ENCODE data around the gene GAB2. TPM values are rescaled to one million over a fixed set of nuclear protein-coding genes. Genes with fewer than 3 reads are reported as not detected.

GAB2 gene
- total and polyA plus RNA-seq, 2 of the 13 experiments (the other 11 are each of a cell fraction or from before 2014, with no cell fraction given) = 4.1 to 8.6 TPM

GRCh38 chr11:78339483-78339882 lies 78.1 kb downstream of the GAB2 start:
- DNase-seq (ENCODE audit: low spot score) = no peak
- in situ Hi-C loops (cut with HindIII; ENCODE audit: extremely low pct_ligation_motif_present, low pct_unique_long_range_greater_than_20kb) (no loop called here), intact Hi-C loops (cut with micrococcal nuclease; ENCODE audit: unreplicated experiment) (no loop called here)
- no peak for ATAC-seq
- ChIA-PET CTCF (ENCODE audit: low intra/inter-chr PET ratio, low total read pairs) (no interaction called here), POLR2A (interaction anchor here (1.6 kb wide), 1 partner anchor 77 kb away, joined by 4 read pairs; no protein-coding TSS in a partner anchor)
- Histone ChIP-seq H3K4me2 (ENCODE audit: low read depth, low read length) (no peak overlapping the region), H3K27me3 (ENCODE audit: control insufficient read depth in 1 of 2, insufficient read depth in 2 of 2, low read length in 2 of 2) (no peaks in the 10 kb centered on the region), H3K36me3 (replicated peaks in 1 of 2; ENCODE audit: control insufficient read depth in 1 of 2, insufficient read depth in 2 of 2, low read length in 2 of 2) (no peaks in the 10 kb centered on the region), H3K27ac (ENCODE audit: extremely low read length, insufficient read depth, low read length) (no peak overlapping the region), H3K9ac (ENCODE audit: insufficient read depth, low read depth, low read length) (no peak overlapping the region), H3K4me1 (ENCODE audit: insufficient read depth, low read length) (peaks cover 16% of the 10 kb centered on the region), H2AFZ (ENCODE audit: low read length) (no peak overlapping the region), H3K9me3 (ENCODE audit: low read length) (no peaks in the 10 kb centered on the region), H4K20me1 (ENCODE audit: insufficient read depth, low read length) (no peaks in the 10 kb centered on the region), H3K79me2 (ENCODE audit: insufficient read depth, low read length) (no peaks in the 10 kb centered on the region), H3K4me3 (replicated peaks in 1 of 3; ENCODE audit: insufficient read depth in 1 of 3, low read depth in 2 of 3, low read length in 3 of 3) (no peak overlapping the region)
- no peak for FAIRE-seq
- WGBS (ENCODE audit: low lambda C conversion rate) = 93% methylated on average over 1 of the region's 1 CpG
- TF ChIP-seq ZNF414 (CRISPR knock-in tag; IDR thresholded peaks at IDR 0.05) (no peak), ZBTB3 (CRISPR knock-in tag; IDR thresholded peaks at IDR 0.05; ENCODE audit: borderline replicate concordance, low read depth) (no peak), HHEX (CRISPR knock-in tag; IDR thresholded peaks at IDR 0.05) (no peak), MTERF4 (CRISPR knock-in tag; IDR thresholded peaks at IDR 0.05) (no peak), ZNF614 (CRISPR knock-in tag; IDR thresholded peaks at IDR 0.05; ENCODE audit: borderline replicate concordance) (no peak), ZNF556 (CRISPR knock-in tag; IDR thresholded peaks at IDR 0.05; ENCODE audit: borderline replicate concordance) (no peak), USF2 (IDR thresholded peaks at IDR 0.05; ENCODE audit: low read depth, low read length) (no peak), USF2 (CRISPR knock-in tag; IDR thresholded peaks at IDR 0.05; ENCODE audit: borderline replicate concordance) (no peak), ZNF503 (CRISPR knock-in tag; IDR thresholded peaks at IDR 0.05) (no peak), ZNF589 (CRISPR knock-in tag; conservative IDR thresholded peaks at IDR 0.05) (no peak), ZNF280B (CRISPR knock-in tag; IDR thresholded peaks at IDR 0.05; ENCODE audit: borderline replicate concordance) (no peak), THYN1 (CRISPR knock-in tag; IDR thresholded peaks at IDR 0.05; ENCODE audit: borderline replicate concordance, low read depth) (no peak), NFE2L2 (IDR thresholded peaks at IDR 0.05; ENCODE audit: low read length) (no peak), TOE1 (CRISPR knock-in tag; IDR thresholded peaks at IDR 0.05) (no peak), MZF1 (CRISPR knock-in tag; IDR thresholded peaks at IDR 0.05; ENCODE audit: borderline replicate concordance) (no peak)
- no TSS peak for BruUV-seq (replicated peaks)
